GM19397 (cell line): Measurements from ENCODE around the gene NGRN.

ENCODE experiments used
- ATAC-seq: cut with Tn5 transposase; IDR thresholded peaks from one replicate; pipeline ENCODE4 v1.9.1; 2021; ENCODE audit warnings: mild to moderate bottlenecking, moderate library complexity; ENCODE audit not compliant: unreplicated experiment

The NGRN gene

GRCh38 chr15:90315278-90315982, 50.0 kb downstream of the NGRN start:
- no peak for ATAC-seq

DNA sequence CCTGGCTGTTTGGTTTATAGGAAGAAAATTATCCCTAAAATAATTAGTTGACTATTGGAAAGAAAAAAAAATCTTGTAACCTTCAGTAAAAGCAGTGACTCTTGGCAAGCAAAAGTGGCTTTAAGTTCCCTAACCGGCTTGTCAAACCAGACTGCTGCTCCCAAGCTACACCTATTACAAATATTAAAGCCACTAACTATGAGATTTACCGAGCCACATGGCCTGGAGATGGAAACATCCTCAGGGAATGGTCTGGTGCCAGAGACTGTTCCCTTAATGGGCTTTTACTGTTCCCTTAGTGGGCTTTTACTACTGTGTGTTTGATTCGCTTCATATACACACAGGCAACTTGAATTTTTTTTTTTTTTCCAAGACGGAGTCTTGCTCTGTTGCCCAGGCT, 50.7 kb downstream of the NGRN start:
- ATAC-seq, result no peak

DNA sequence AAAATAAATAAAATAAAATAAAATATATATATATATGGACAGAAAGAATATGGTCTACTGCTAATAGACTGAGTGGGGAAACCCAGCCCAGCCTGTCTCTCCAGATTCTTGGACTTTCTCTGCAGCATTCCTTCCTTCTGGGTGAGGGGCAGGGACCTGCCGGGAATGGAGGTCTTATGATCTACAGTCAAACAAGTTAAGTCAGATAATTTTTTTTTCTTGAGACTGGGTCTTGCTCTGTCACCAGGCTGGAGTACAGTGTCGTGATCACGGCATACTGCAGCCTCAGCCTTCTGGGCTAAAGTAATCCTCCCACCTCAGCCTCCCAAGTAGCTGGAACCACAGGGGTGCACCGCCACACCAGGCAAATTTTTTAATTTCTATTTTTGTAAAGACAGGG, 53.1 kb downstream of the NGRN start:
- ATAC-seq, result no peak

DNA sequence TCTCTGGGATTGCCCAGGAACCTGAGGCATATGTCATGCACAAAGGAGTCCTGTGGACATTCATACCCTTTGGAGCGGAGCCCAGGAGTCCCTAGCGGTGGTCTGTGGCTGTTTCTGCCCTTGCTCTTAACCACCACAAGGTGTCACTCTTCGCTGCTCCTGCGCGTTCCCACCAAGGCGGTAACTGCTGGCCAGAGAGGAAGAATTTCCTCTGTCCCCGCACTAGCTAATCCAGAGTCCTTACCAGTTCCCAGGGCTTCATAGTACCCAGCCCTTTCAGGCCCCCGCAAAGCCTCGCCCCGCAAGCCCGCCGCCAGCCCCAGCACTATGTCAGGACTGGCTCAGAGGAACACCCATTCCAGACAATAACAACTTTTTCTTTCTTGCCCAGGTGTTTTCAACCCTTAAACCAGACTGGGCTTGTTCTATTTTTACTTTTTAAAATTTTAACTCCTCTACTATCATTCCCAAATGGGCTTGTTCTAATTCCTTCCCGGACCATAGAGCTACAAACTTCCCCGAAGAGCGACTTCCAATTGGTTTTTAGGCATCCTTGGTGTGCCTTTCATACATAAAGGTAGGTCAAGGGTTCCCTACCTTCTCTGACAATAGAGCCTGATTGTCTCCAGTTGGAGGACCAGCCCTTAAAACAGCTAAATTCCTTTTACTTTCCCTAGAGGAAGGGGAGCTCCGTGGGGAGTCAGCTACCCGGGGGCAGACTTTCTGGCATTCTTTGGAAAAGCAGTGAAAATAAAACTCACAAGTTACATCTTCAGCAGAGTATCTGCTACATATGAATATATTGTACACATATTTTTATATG, 54.8 kb downstream of the NGRN start:
- no peak for ATAC-seq

DNA sequence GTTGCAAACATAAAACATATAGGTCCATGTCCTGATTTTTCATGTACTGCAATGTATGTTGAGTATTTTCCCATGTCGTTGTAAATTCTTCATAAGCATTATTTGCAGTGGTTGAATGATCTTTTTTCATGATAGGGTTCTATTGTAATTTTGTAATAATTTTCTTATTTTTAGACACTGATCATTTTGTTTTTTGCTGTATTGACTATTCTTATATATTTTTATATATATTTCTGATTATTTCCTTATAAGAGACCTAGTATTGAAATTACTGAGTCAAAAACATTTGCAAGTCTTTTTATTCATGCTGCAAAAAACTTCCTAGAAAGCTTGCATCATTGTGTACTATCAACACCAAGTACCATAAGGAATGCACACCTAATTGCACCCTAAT, 55.4 kb downstream of the NGRN start:
- no peak for ATAC-seq
